Astrocyte (in vitro differentiated cells and primary cell): Measurements from ENCODE around the gene ZBTB7B.

ENCODE experiments used
- EZH2 ChIP-seq: IDR thresholded peaks from 2 replicates; pipeline ENCODE4 v1.6.1; 2012; ENCODE audit warnings: mild to moderate bottlenecking, low read length, inconsistent platforms; ENCODE audit not compliant: insufficient read depth
- TF ChIP-seq, protein P1 (sequence below): IDR thresholded peaks from 2 replicates; pipeline ENCODE4 v1.5.1; 2011; ENCODE audit warnings: low read depth, mild to moderate bottlenecking, inconsistent platforms, low read length, moderate library complexity; ENCODE audit not compliant: insufficient read depth

DNA sequence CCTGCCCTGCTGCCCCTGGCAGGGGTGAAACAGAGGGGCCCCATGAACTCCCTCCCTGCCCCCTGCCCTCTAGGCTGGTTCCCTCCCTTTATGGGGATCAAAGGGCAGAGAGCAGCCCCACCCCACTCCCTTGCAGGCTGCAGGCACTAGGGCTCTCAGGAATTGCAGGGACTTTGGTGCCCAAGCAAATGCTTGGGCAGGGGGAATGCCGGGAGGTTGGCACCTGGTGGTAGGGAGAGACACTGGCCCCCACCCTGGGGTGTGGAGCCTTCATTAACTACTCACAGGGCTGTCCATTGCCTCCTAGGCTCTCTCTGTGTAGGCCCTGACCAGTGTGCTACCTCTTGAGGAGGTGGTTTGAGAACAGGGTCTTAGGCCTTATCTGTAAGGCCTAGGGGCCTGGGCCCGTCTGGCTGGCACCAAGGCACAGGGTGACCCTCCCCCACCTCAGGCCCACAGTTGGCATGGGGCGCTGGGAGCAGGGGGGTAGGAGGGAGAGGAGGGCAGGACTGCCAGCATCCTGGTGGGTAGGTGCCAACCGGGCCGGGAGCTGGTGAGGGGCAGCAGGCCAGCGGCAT is 4.7 kb downstream of the ZBTB7B start:
- TF ChIP-seq, protein P1, sequence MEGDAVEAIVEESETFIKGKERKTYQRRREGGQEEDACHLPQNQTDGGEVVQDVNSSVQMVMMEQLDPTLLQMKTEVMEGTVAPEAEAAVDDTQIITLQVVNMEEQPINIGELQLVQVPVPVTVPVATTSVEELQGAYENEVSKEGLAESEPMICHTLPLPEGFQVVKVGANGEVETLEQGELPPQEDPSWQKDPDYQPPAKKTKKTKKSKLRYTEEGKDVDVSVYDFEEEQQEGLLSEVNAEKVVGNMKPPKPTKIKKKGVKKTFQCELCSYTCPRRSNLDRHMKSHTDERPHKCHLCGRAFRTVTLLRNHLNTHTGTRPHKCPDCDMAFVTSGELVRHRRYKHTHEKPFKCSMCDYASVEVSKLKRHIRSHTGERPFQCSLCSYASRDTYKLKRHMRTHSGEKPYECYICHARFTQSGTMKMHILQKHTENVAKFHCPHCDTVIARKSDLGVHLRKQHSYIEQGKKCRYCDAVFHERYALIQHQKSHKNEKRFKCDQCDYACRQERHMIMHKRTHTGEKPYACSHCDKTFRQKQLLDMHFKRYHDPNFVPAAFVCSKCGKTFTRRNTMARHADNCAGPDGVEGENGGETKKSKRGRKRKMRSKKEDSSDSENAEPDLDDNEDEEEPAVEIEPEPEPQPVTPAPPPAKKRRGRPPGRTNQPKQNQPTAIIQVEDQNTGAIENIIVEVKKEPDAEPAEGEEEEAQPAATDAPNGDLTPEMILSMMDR = no peak
- no peak for TF ChIP-seq EZH2
